NK-92 treated with Interleukin-12 subunit alpha and Interleukin-12 subunit beta, amount 100 ng/mL, for 24 hours (cell line): ENCODE results near the gene PRKCE.
"Not testable (repeated sequence)": the region's sequence is repeated elsewhere in the genome, so short reads cannot be mapped to it uniquely, and the experiment has no call there.

ENCODE experiments used
- DNase-seq: peaks from one replicate; lab custom pipeline; 2025; lab: John Stamatoyannopoulos, UW

PRKCE gene

DNA sequence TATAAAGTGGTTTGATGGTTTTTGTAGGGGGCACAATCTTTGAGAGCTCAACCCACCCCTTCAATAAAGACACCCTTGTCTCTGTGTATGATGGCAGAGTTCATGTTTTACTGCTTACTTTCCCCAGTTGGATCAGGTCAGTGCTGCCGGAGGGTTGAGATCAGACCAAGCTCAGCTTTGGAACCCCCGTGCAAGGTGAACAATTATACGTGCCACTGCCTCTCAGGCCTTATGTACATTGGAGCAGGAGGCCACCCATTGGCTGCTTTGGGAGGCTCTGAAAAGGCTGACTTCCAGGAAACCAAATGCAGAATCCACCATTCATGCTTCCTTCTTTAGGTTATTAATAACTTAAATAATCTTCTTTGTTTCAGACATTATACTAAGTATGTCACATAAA, 542.4 kb downstream of the PRKCE start:
- no peak for DNase-seq

DNA sequence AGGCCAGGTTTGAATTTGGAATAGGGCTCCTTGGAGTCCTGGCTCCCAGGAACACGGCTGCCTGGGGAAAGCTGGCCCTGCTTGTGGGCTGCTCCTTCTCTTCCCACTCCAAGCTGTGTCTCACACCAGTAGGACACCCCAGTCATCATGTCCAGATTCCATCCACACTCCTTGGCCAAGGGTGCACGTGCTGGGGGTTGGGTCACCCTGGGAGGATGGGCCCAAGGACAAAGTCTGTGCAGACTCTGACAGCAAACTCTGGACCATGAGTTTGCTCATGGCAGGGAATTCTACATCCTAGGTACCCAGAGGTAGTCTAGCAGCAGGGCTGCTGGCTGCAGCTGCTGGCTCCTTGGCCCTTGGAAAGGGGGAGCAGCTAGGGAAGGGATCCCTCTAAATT, 543.4 kb downstream of the PRKCE start:
- DNase-seq: no peak

DNA sequence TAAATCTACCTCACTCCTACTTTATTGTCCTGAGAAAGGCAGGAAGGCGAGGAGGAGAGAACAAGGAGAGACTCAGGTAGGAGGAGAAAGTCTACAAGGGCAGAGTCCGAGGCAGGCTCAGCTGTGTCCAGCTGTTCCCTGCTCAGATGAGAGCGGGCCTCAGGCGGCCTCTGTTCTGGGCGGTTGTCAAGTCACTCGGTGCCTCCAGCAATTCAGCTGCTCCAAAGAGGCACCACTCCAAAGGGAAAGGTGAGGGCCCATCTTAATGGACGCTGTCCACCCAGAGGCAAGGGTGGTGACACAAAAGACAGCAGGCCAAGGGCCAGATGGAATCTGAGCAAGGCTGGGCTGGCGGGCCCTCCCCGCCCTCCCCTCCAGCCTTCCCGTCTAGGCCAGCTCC, 544.3 kb downstream of the PRKCE start:
- no peak for DNase-seq

GRCh38 chr2:46196871-46197462, 545.5 kb downstream of the PRKCE start:
- no peak for DNase-seq

DNA sequence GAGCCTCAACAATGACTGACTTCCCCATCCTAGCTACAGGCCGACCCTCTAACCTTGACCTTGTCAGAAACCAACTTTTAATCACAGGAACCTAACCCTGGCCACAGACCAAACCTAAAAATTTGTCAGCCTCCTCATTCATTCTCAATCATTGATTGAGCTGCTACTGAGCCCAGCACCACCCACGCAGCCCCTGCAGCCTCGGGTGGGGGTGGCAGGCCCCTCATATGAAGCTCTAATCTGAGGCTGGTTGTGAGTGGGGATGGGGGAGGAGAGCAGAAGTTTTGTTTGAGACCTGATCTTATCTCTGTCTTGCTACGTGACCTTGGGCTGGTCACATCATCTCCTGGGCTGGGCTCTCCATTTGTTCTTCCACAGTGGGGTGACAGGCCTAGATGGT, 546.2 kb downstream of the PRKCE start:
- DNase-seq: no peak

DNA sequence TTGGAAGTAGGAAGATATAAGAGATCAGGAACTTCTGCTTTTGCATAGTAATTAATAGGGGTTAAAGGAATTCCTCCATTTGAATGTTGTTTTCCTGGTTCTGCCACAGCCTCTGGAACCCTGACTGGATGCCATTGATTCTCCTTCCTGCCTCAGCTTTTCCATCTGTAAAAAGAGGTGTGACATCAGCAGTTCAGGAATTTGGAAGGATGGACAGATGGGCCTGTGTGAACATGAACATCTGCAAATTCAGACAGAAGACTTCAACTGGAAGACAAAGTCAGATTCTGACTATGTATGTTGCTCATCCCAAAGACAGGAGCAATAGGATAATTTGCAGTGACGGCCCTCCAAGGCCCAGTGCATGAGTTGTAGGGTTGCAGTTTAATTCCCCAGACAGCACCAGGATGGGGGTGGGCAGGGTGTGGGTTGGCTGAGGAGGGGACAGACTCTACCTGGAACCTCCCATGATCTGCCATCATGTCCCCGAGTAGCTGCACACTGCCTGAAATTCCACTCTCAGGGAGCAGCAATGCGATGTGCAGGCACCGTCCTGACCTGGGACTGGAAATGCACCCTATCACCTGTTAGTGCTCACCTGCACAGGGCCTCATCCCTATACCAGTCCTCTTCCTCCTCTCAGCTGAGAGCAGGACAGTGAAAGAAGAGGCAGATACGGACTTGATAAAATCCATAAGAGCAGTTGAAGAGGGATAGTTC, 546.8 kb downstream of the PRKCE start:
- DNase-seq: no peak

- DNase-seq: no peak
These were observed 547.5 kb downstream of the PRKCE start for GRCh38 chr2:46198966-46199365.

DNA sequence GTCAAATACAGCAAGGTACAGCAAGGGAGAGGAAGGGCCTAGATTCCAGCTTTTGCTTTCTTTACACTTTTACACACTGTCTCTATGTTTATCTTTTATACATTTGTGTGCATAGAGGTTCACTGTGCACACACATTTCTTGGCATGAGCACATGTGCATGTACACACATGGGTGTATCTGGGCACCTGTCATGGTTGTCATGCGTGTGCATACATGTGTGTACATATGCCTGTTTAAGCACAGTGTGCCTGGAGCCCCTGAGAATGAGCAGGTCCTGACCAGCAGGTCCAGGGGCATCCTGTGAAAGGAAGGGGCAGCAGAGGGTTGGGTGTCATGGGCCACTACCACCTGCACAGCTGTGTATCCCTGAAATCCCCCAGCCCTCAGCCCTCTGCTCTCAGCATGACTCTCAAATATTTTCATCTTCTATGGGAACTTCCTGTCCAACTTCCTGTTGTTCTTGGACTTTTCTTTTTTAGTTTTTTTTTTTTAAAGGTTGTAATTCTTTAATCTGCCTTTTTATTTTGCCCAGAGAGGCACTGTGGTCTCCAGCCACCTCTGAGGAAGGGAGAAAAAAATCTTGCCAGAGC, 548.7 kb downstream of the PRKCE start:
- DNase-seq: no peak

- no peak for DNase-seq
These were observed 549.6 kb downstream of the PRKCE start for GRCh38 chr2:46200861-46201605.

- DNase-seq: no peak
These were observed 551.0 kb downstream of the PRKCE start for GRCh38 chr2:46202453-46202852.

DNA sequence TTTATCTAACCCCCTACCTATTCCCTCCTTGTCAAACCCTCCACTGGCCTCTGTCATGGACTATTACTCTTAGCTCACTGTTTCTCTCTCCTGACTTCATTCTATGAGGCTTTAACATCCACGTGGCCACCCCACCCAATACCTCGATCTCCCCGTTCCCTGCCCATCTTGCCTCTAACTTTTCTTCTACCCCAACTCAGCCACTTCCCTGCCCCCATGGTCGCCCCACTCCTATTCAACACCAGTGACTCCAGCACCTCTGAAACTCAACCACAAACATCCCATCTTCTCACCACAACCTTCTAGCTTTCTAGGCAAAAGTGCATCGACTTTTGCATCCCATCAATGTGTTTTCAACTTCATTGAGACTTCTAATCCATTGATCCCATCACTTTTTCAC, 551.5 kb downstream of the PRKCE start:
- no peak for DNase-seq

- not testable (repeated sequence) for DNase-seq
These were observed 552.2 kb downstream of the PRKCE start for GRCh38 chr2:46203636-46204035.

GRCh38 chr2:46207591-46207990, 556.1 kb downstream of the PRKCE start:
- DNase-seq: no peak

GRCh38 chr2:46208766-46209165, 557.3 kb downstream of the PRKCE start:
- no peak for DNase-seq

DNA sequence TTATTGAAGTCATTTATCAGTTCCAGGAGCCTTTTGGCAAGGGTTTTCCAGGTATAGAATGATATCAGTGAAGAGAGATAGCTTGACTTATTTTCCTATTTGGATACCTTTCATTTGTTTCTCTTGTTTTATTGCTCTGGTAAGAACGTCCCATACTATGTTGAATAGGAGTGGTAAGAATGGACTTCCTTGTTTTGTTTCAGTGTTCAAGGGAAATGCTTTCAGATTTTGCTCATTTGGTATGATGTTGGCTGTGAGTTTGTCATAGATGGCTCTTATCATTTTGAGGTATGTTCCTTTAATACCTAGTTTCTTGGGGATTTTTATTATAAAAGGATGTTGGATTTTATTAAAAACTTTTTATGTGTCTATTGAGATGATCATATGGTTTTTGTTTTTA, 558.6 kb downstream of the PRKCE start:
- DNase-seq: no peak

- no peak for DNase-seq
These were observed 560.0 kb downstream of the PRKCE start for GRCh38 chr2:46211461-46211860.

GRCh38 chr2:46213906-46214305, 562.4 kb downstream of the PRKCE start:
- DNase-seq: no peak

DNA sequence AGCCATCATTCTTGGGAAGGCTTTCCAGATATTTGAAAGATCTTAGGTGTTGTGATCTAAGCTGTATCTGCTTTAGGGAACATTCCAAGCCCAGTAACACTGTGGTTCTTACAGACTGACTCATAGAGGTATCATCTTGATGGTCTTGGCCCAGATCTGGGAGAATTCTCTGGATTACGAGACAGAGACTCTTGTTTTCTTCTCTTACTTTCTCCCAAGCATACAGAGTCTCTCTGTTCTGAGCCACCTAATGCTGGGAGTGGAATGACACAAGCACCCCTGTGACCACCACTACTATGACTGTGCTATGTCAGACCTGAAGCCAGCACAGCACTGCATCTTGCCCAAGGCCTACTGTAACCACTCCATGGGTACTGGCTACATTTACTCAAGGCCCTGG, 564.7 kb downstream of the PRKCE start:
- no peak for DNase-seq

DNA sequence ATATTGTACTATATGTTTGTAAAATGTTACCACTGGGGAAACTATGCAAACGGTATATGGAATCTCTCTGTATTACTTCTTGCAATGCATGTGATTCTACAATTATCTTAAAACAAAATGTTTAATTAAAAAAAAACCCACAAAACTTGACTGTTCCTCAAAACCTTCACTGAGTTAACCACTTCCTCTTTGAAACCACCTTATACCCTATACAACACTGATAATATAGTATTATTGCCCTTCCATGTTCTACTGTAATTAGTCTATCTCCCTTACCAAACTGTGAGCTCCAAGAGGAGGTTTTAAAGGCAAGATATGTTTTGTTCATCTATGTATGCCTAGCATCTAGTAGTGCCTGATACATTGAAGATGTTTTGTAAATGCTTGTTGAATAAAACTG, 572.0 kb downstream of the PRKCE start:
- DNase-seq: not testable (repeated sequence)

- DNase-seq: no peak
These were observed 573.7 kb downstream of the PRKCE start for GRCh38 chr2:46225150-46225625.

DNA sequence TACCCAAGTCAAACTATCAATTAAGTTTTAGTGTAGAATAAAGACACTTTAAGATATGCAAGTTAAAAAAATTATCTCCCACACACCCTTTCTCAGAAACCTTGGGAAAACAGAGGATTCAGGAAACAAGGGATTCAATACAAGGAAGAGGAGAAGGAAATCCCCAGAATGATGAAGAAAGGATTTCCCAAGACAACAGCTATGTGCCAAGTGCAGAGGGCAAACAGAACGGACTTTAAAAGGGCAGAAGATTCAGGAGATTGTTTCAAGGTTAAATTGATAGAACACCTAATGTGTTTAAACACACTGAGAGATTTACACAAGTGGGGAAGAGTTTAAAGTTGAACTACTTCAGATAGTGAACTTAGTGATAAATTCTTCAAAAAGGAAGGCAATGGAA, 574.3 kb downstream of the PRKCE start:
- no peak for DNase-seq

GRCh38 chr2:46226620-46227019, 575.1 kb downstream of the PRKCE start:
- DNase-seq: no peak

GRCh38 chr2:46227022-46227421, 575.5 kb downstream of the PRKCE start:
- DNase-seq: no peak
